ENCODE measurements around the gene CD59.

GRCh38 chr11:33713151-33713855, 22.9 kb downstream of the CD59 start:
- TF ChIP-seq POLR2A (IDR thresholded peaks at IDR 0.05; ENCODE audit: low read length) (no peak), GATA1 (IDR thresholded peaks at IDR 0.05; ENCODE audit: low read depth, low read length) (no peak)

Data from erythroblast (primary cell).